ENCODE measurements around the gene CCDC146.
"Not testable (repeated sequence)": the region's sequence is repeated elsewhere in the genome, so short reads cannot be mapped to it uniquely, and the experiment has no call there.

Gene CCDC146

DNA sequence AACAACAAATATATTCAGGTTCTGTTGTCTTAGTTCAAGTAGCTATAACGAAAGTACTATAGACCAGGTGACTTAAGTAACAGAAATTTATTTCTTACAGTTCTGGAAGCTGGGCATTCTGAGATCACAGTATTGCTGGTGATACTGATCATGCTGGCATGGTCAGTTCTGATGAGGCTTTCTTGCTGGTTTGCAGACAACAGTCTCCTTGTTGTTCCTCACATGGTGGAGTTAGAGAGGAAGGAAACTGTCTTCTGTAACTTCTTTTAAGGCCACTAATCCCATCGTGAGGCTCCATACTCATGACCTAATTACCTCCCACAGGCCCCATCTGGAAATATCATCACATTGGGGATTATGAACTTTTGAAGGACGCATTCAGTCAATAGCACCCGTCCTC, 17.9 kb downstream of the CCDC146 start:
- not testable (repeated sequence) for DNase-seq (ENCODE audit: low read depth in 2 of 2)

DNA sequence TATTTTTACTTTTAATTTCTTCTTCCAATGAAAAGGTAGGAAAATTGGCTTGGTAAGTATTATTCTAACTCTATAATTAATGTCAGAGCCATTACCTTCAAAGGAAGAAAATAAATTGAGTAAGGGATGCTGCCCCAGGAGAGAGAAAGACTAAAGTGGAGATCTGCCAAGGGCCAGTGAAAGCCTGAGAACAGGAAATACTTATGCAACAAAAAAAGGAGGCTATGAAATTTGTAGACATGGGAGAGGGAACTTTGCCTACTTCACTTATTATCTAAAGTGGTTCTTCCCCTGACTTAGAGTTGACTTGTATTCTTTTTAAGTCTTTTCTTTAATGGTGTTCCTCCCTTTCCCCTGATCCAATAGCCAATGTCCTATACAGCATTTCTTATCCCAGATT, 29.8 kb downstream of the CCDC146 start:
- not testable (repeated sequence) for DNase-seq (ENCODE audit: low read depth in 2 of 2)

- not testable (repeated sequence) for DNase-seq (ENCODE audit: low read depth in 2 of 2)
These were observed 32.6 kb downstream of the CCDC146 start for GRCh38 chr7:77154917-77155464.

GRCh38 chr7:77155601-77156377, 33.4 kb downstream of the CCDC146 start:
- DNase-seq (ENCODE audit: low read depth in 2 of 2), result not testable (repeated sequence)

DNA sequence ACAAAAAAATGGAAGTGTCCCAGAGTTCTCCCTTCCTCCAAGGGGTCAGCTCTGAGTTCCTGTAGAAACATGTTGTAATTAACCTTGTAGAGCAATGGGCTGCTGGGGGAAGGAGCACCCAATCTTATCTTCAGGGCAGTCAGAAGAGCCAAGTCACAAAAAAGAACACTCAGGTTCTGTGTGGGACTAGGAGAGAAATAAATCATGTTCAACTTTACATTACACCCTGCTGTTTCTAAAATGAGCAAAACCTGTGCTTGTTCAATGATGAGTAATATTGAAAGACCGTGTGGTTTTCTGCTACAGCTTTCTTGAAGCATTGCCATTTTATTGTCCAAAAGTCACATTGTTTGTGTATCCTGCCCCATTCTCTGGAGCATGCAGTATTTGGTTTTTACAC, 34.6 kb downstream of the CCDC146 start:
- DNase-seq (ENCODE audit: low read depth in 2 of 2), result not testable (repeated sequence)

GRCh38 chr7:77157446-77157845, 35.0 kb downstream of the CCDC146 start:
- DNase-seq (ENCODE audit: low read depth in 2 of 2), result no peak

- not testable (repeated sequence) for DNase-seq (ENCODE audit: low read depth in 2 of 2)
These were observed 48.7 kb downstream of the CCDC146 start for GRCh38 chr7:77171073-77171472.

- not testable (repeated sequence) for DNase-seq (ENCODE audit: low read depth in 2 of 2)
These were observed 50.2 kb downstream of the CCDC146 start for GRCh38 chr7:77172437-77173172.

GRCh38 chr7:77174418-77174817, 52.0 kb downstream of the CCDC146 start:
- DNase-seq (ENCODE audit: low read depth in 2 of 2), result not testable (repeated sequence)

GRCh38 chr7:77175274-77175800, 52.9 kb downstream of the CCDC146 start:
- not testable (repeated sequence) for DNase-seq (ENCODE audit: low read depth in 2 of 2)

GRCh38 chr7:77177321-77177904, 55.0 kb downstream of the CCDC146 start:
- DNase-seq (ENCODE audit: low read depth in 2 of 2), result not testable (repeated sequence)

DNA sequence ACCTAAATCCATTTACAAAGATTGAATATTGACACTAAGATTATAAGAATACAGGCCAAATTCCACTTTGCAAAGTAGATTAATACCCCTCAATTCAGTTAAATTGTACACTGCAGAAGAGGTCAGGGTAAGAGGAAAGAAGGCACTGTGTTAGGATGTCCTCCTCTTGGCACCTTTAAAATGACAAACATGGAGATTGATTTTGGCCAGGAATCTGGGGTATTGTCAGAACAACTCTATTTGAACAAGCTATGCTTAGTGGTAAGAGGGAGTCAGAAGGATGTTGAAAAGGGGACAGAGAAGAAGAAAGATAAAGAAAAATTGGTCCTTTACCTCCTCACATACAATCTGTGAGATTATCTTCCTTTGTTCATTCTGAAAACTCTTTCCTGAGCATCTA, 55.6 kb downstream of the CCDC146 start:
- not testable (repeated sequence) for DNase-seq (ENCODE audit: low read depth in 2 of 2)

- no peak for DNase-seq (ENCODE audit: low read depth in 2 of 2)
These were observed 58.7 kb downstream of the CCDC146 start for GRCh38 chr7:77181015-77181595.

DNA sequence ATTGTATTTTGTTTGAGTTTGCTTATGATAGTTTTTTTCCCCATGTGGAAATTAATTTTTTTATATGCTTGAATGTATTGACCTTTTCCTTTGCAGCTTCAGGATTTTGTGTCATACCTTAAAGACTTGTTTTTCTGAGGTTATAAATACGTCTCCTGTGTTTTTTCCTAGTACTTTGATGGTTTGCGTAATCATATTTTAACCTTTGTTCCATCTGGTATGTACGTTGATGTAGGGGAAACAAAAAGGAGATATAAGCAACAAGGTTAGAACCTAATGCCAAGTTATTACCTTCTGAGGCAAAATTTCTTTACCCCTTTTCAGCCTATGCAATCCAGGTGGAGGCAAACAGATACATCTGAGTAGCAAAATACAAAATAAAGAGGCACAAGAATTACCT, 59.3 kb downstream of the CCDC146 start:
- no peak for DNase-seq (ENCODE audit: low read depth in 2 of 2)

DNA sequence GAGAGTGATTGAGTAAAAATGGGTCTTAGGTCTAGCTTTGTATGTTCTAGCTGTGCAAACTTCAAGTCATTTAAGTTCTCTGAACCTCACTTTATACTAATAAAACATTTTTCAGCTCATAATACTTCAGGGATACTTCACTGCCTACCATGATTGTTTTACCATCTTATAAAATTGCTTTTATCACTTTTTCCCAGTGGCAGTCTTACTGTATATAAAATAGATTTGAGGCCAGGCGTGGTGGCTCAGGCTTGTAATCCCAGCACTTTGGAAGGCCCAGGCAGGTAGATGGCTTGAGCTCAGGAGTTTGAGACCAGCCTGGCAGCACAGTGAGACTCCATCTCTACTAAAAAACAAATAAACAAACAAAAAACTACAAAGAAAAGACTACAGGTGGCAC, 59.8 kb downstream of the CCDC146 start:
- no peak for DNase-seq (ENCODE audit: low read depth in 2 of 2)

- no peak for DNase-seq (ENCODE audit: low read depth in 2 of 2)
These were observed 62.0 kb downstream of the CCDC146 start for GRCh38 chr7:77184463-77184862.

DNA sequence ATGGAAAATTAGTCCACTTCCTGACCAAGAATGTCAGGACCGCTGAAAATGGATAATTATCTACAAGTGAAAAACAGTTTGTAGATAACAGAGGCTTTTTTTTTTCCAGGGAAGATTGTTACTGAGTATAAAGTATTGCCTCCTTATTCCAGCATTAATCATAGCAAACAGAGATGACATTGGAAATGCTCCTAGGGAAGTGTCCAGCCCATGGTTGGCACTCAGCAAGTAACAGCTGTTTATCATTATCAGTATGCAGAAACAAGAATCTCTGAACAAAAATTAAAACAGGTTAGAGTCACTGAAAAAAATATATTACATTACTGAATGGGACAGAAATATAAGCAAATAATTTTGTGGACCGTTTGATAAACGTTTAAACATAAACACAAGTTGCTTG, 62.6 kb downstream of the CCDC146 start:
- no peak for DNase-seq (ENCODE audit: low read depth in 2 of 2)

- no peak for DNase-seq (ENCODE audit: low read depth in 2 of 2)
These were observed 63.5 kb downstream of the CCDC146 start for GRCh38 chr7:77185866-77186265.

DNA sequence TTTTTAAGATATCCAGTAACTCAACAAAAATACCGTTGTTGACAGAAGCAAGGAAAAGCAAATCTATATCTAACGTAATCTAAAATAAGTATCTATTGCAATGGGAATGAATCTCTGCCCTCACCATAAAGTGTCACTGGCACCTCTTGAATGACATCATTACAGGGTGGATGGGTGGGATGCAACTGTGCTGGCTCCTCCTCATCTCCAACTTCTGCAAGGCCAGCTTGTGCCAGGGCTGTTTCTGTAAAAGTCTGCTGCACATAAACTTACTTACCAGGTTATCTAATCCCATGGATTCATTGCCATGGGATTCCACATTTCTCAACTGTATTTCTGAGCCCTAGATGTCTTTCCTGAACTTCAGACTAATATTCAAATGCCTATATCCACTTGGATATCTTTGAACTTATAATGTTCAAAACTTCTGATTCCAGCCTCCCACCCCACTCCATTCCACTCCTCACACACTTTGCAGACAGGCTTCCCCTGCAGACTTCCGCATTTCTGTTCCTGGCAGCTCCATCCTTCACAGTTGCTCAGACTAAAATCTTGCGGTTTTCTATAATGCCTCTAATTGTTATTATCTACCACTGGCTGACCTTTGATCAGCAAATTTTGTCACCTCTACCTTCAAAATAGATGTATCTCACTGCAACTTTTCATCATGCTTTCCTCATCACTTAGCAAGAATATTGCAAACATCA, 66.5 kb downstream of the CCDC146 start:
- no peak for DNase-seq (ENCODE audit: low read depth in 2 of 2)

- no peak for DNase-seq (ENCODE audit: low read depth in 2 of 2)
These were observed 74.7 kb downstream of the CCDC146 start for GRCh38 chr7:77197141-77197540.
